K562 (cell line): Measurements from ENCODE around the gene TOGARAM2. TPM values are rescaled to one million over a fixed set of nuclear protein-coding genes. Genes with fewer than 3 reads are reported as not detected.

Source experiments
- ATAC-seq: fragments of 200-7000 bp; cut with Tn5 transposase; 3 replicates; pipeline ENCODE4 v1.9.1; 2020; ENCODE audit warnings: moderate library complexity
- BruUV-seq: library from RNA; stranded (reverse); fragments of 400-500 nt; replicated peaks from 2 replicates; lab custom pipeline; 2021; lab: Mats Ljungman, UMichigan
- CTCF ChIA-PET: fragments of 300-600 bp; formaldehyde crosslinking; extraction: SDS; loops from one replicate; lab custom pipeline; 2021; ENCODE audit warnings: low intra/inter-chr PET ratio; lab: Yijun Ruan, JAX
- POLR2A ChIA-PET: fragments of 300-600, 350-650 bp; sonication (Branson Sonifier 250); formaldehyde crosslinking; extraction: SDS; loops from one replicate; lab custom pipeline; 2021; ENCODE audit warnings: antibody characterized with exemption, inconsistent platforms; lab: Yijun Ruan, JAX
- DNase-seq, 4 experiments: peaks; one replicate each; pipeline versions ENCODE4 v3.0.0 to v3.0.0-alpha.2; 2011 to 2018; ENCODE audit warnings: low spot score in 3 of 4, mixed read lengths in 3 of 4; ENCODE audit errors: extremely low read depth in 1 of 4
- FAIRE-seq: peaks from 2 replicates; lab custom pipeline; 2011; peaks lifted over from hg19 to GRCh38; lab: Jason Lieb, UNC
- H2AFZ ChIP-seq: 2 replicates; pipeline ENCODE4 v1.6.0; 2011; ENCODE audit warnings: low read depth, low read length, control low read depth, inconsistent platforms
- H3K27ac ChIP-seq: fragments of 200-600 bp; 3 replicates; pipeline ENCODE4 v1.8.0; 2011; ENCODE audit warnings: low read depth, mild to moderate bottlenecking, control low read depth, inconsistent platforms, low read length, moderate library complexity, mixed read lengths; ENCODE audit errors: extremely low read depth
- H3K27me3 ChIP-seq, 2 experiments: fragments of 300-600 bp in 1 of 2; 2 replicates in 1 of 2; 3 replicates in 1 of 2; pipeline versions ENCODE4 v1.6.0 to v1.8.0; 2011; ENCODE audit warnings: inconsistent platforms in 2 of 2, low read length in 2 of 2, mild to moderate bottlenecking in 1 of 2, mixed read lengths in 1 of 2, moderate library complexity in 1 of 2; ENCODE audit not compliant: control insufficient read depth in 2 of 2, insufficient read depth in 2 of 2
- H3K36me3 ChIP-seq: fragments of 300-600 bp; 3 replicates; pipeline ENCODE4 v1.8.0; 2011; ENCODE audit warnings: mild to moderate bottlenecking, low read length, inconsistent platforms; ENCODE audit not compliant: control insufficient read depth, insufficient read depth
- H3K4me1 ChIP-seq, 2 experiments: fragments of 200-600 bp in 1 of 2; replicated peaks in 1 of 2; 2 replicates in 1 of 2; 3 replicates in 1 of 2; pipeline versions ENCODE4 v1.5.1 to v1.8.0; 2011; ENCODE audit warnings: inconsistent platforms in 2 of 2, low read length in 2 of 2, mild to moderate bottlenecking in 1 of 2, mixed read lengths in 1 of 2, moderate library complexity in 1 of 2; ENCODE audit not compliant: control insufficient read depth in 2 of 2, insufficient read depth in 2 of 2
- H3K4me2 ChIP-seq: 2 replicates; pipeline ENCODE4 v1.6.1; 2011; ENCODE audit warnings: low read length, control low read depth, inconsistent platforms, mixed read lengths; ENCODE audit not compliant: insufficient read depth
- H3K4me3 ChIP-seq: fragments of 200-600 bp; sonication (generic), shearing (Covaris generic); 2 replicates; pipeline ENCODE4 v1.5.1; 2016; ENCODE audit warnings: control low read depth, inconsistent platforms
- H3K79me2 ChIP-seq: fragments of 200-600 bp; 3 replicates; pipeline ENCODE4 v1.8.0; 2011; ENCODE audit warnings: low read length, inconsistent platforms; ENCODE audit not compliant: control insufficient read depth, insufficient read depth
- H3K9ac ChIP-seq, 2 experiments: 2 replicates each; pipeline versions ENCODE4 v1.6.0 to v1.6.1; 2011; ENCODE audit warnings: low read depth in 2 of 2, low read length in 2 of 2, control low read depth in 1 of 2, inconsistent platforms in 1 of 2, mild to moderate bottlenecking in 1 of 2, mixed read lengths in 1 of 2; ENCODE audit not compliant: insufficient read depth in 1 of 2
- H3K9me1 ChIP-seq: one replicate; pipeline ENCODE4 v1.6.0; 2011; ENCODE audit warnings: inconsistent platforms, mild to moderate bottlenecking, low read length, moderate library complexity; ENCODE audit not compliant: control insufficient read depth, insufficient read depth
- H3K9me3 ChIP-seq: replicated peaks from 2 replicates; pipeline ENCODE4 v1.5.1; 2011; ENCODE audit warnings: low read depth, low read length, inconsistent platforms; ENCODE audit not compliant: control insufficient read depth, insufficient read depth
- H4K20me1 ChIP-seq: replicated peaks from 2 replicates; pipeline ENCODE4 v1.6.1; 2011; ENCODE audit warnings: low read length, inconsistent platforms, mixed read lengths; ENCODE audit not compliant: control insufficient read depth, insufficient read depth
- FOS ChIP-seq: IDR thresholded peaks from 3 replicates; pipeline ENCODE4 v1.6.1; 2011; ENCODE audit not compliant: insufficient read length; ENCODE audit errors: extremely low read depth
- WGBS: fragments of 100-300 bp; shearing (Covaris generic); methylation state at CpG from one replicate; pipeline ENCODE4 v1.1.6; 2016; ENCODE audit warnings: low coverage, mixed read lengths; ENCODE audit not compliant: insufficient coverage; ENCODE audit errors: missing lambda C conversion rate; 5-methylcytosine and 5-hydroxymethylcytosine counted together
- in situ Hi-C: fragments of 300-500 bp; cut with MboI; formaldehyde crosslinking; loops from 4 replicates; pipeline ENCODE4 v1.15.0; 2018; ENCODE audit warnings: inconsistent platforms, mixed read lengths
- intact Hi-C: fragments of 100-400 bp; cut with micrococcal nuclease; formaldehyde crosslinking; loops from 2 replicates; pipeline ENCODE4 v1.14.2; 2022
- polyA plus RNA-seq, 8 experiments: library from polyadenylated mRNA; depleted of rRNA in 4 of 8; stranded (reverse) in 5 of 8; unstranded in 3 of 8; fragments of >200 nt; fragmentation: Nextera tagmentation in 2 of 8; fragmentation: Illumina TruSeq in 1 of 8; extraction: Ambion mirVana in 2 of 8; extraction: Trizol in 1 of 8; gene quantifications; 2 replicates each; pipeline versions ENCODE4 v1.2.1 to v1.2.3, GENCODE V29; 2011 to 2014; ENCODE audit warnings: inconsistent platforms in 1 of 8, missing spikeins in 1 of 8
- total RNA-seq, 7 experiments: library from RNA; depleted of rRNA in 6 of 7; stranded (reverse); fragments of >200 nt in 6 of 7; fragmentation: Illumina TruSeq in 2 of 7; extraction: Trizol in 2 of 7; gene quantifications; 2 replicates each; pipeline versions ENCODE4 v1.2.1 to v1.2.3, GENCODE V29; 2011 to 2021; ENCODE audit warnings: low replicate concordance in 1 of 7
- TF ChIP-seq, protein P1 (sequence below): fragments of 250-450 bp; sonication (Bioruptor Pico); IDR thresholded peaks from 2 replicates; pipeline ENCODE4 v1.8.0; 2021; ENCODE audit warnings: mild to moderate bottlenecking, moderate library complexity

TOGARAM2 gene
- total and polyA plus RNA-seq, 9 of the 15 experiments (the other 6 are each of a cell fraction or from before 2014, with no cell fraction given) = not detected

DNA sequence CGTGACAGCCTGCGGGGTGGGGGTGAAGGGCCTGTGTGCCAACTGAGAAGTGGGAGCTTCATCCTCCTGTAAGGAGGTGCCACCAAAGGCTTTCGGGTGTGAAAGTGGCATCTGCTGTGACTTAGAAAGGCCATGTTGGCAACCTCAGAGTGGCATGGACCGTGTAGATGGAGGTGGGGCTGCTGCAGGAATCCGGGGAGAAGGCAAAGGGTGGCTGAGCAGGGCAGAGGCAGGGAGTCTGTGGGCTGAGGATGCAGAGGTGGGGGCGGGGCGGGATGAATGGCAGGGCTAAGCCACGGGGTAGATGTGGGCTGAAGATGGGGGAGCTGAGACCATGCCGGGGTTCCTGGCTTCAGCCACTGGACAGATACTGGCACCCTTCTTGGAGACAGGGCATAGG, 28.2 kb downstream of the TOGARAM2 start:
- TF ChIP-seq FOS = no peak
- TF ChIP-seq, protein P1, sequence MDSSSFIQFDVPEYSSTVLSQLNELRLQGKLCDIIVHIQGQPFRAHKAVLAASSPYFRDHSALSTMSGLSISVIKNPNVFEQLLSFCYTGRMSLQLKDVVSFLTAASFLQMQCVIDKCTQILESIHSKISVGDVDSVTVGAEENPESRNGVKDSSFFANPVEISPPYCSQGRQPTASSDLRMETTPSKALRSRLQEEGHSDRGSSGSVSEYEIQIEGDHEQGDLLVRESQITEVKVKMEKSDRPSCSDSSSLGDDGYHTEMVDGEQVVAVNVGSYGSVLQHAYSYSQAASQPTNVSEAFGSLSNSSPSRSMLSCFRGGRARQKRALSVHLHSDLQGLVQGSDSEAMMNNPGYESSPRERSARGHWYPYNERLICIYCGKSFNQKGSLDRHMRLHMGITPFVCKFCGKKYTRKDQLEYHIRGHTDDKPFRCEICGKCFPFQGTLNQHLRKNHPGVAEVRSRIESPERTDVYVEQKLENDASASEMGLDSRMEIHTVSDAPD = no peak
- FAIRE-seq (no peak), ATAC-seq (no peak), DNase-seq (no peak)
- H3K4me2 ChIP-seq = no peak overlapping the region
- no peak overlapping the region for H3K4me3 ChIP-seq
- H3K9ac ChIP-seq = no peak overlapping the region
- H3K27ac ChIP-seq = no peak overlapping the region
- H3K36me3 ChIP-seq = no peaks in the 10 kb centered on the region
- no peaks in the 10 kb centered on the region for H4K20me1 ChIP-seq
- H3K27me3 ChIP-seq = peaks cover 17 to 55% of the 10 kb centered on the region in 2 experiments
- CTCF ChIA-PET = no interaction called here
- H3K9me3 ChIP-seq = no peaks in the 10 kb centered on the region; the same call in 1 of the 2 replicates
- in situ Hi-C loops (no loop called here), intact Hi-C loops (no loop called here)
- POLR2A ChIA-PET = no interaction called here
- WGBS = 0% methylated on average over 6 of the region's 9 CpGs
- peaks cover 8 to 14% of the 10 kb centered on the region in 2 experiments; a peak in 4 of 5 replicates for H3K4me1 ChIP-seq
- no peak overlapping the region for H2AFZ ChIP-seq
- no peaks in the 10 kb centered on the region for H3K79me2 ChIP-seq
- BruUV-seq = no TSS peak
- peaks cover 3% of the 10 kb centered on the region for H3K9me1 ChIP-seq
